Epithelial cell of proximal tubule (primary cell): ENCODE data around the gene ERFL. TPM values are rescaled to one million over a fixed set of nuclear protein-coding genes. Genes with fewer than 3 reads are reported as not detected.

ENCODE experiments used
- DNase-seq: peaks from one replicate; pipeline ENCODE4 v3.0.0-alpha.2; 2011; ENCODE audit warnings: low read depth
- H3K4me3 ChIP-seq: 2 replicates; pipeline ENCODE4 v1.5.1; 2011; ENCODE audit warnings: low read depth, mild to moderate bottlenecking, low read length
- CTCF ChIP-seq: conservative IDR thresholded peaks from 2 replicates; pipeline ENCODE4 v1.5.1; 2012; ENCODE audit warnings: low read depth, mild to moderate bottlenecking, low read length
- total RNA-seq: library from RNA; depleted of rRNA; stranded (reverse); fragments of >200 nt; gene quantifications from 2 replicates; pipeline ENCODE4 v1.2.3, GENCODE V29; 2015

The ERFL gene
- total RNA-seq, 1 donor from 2014 or later, result not detected

GRCh38 chr19:41921577-41922576 lies 6.4 kb downstream of the ERFL start:
- no peak overlapping the region for H3K4me3 ChIP-seq
- no peak for DNase-seq
- no peak for TF ChIP-seq CTCF

- no peak overlapping the region for H3K4me3 ChIP-seq
- TF ChIP-seq CTCF, result no peak
- DNase-seq, result no peak
These were observed 7.2 kb downstream of the ERFL start for GRCh38 chr19:41920882-41921576.

- TF ChIP-seq CTCF, result no peak
- no peak for DNase-seq
- H3K4me3 ChIP-seq, result no peak overlapping the region
These were observed 8.1 kb downstream of the ERFL start for GRCh38 chr19:41919948-41920712.

- no peak overlapping the region for H3K4me3 ChIP-seq
- no peak for TF ChIP-seq CTCF
- DNase-seq, result no peak
These were observed 9.5 kb downstream of the ERFL start for GRCh38 chr19:41918653-41919244.

GRCh38 chr19:41918095-41918494 lies 10.2 kb downstream of the ERFL start:
- H3K4me3 ChIP-seq, result no peak overlapping the region
- DNase-seq, result no peak
- no peak for TF ChIP-seq CTCF

GRCh38 chr19:41917676-41918075 lies 10.6 kb downstream of the ERFL start:
- no peak for TF ChIP-seq CTCF
- no peak for DNase-seq
- H3K4me3 ChIP-seq, result no peak overlapping the region
